Upper lobe of left lung (tissue), 6 donors: ENCODE measurements around the gene CACFD1. TPM values are rescaled to one million over a fixed set of nuclear protein-coding genes. Genes with fewer than 3 reads are reported as not detected.
A peak's percentile ranks its signal among the peaks of the same experiment; 100 is the strongest.
"Not testable (repeated sequence)": the region's sequence is repeated elsewhere in the genome, so short reads cannot be mapped to it uniquely, and the experiment has no call there.

Source experiments
- ATAC-seq, 2 donors: fragments of 200-7000 bp; cut with Tn5 transposase; one replicate each; pipeline ENCODE4 v1.9.1; 2022; ENCODE audit warnings: mild to moderate bottlenecking in 2 of 2, moderate library complexity in 2 of 2; ENCODE audit not compliant: low FRiP score in 2 of 2
- DNase-seq, 2 donors: peaks; one replicate each; pipeline ENCODE4 v3.0.0-alpha.2; 2019 to 2020
- H3K27ac ChIP-seq, 4 donors: fragments of 200-600 bp; sonication (generic); one replicate each; pipeline ENCODE4 v1.5.1; 2016 to 2019
- H3K27me3 ChIP-seq, 4 donors: fragments of 200-600 bp; sonication (generic); one replicate each; pipeline ENCODE4 v1.5.1; 2017 to 2019
- H3K36me3 ChIP-seq, 4 donors: fragments of 200-600 bp; sonication (generic); one replicate each; pipeline ENCODE4 v1.5.1; 2016 to 2019
- H3K4me1 ChIP-seq, 4 donors: fragments of 200-600 bp; sonication (generic); one replicate each; pipeline ENCODE4 v1.5.1; 2018 to 2019
- H3K4me3 ChIP-seq, 4 donors: fragments of 200-600 bp; sonication (generic); one replicate each; pipeline ENCODE4 v1.5.1; 2017 to 2019; ENCODE audit warnings: mild to moderate bottlenecking in 2 of 4, moderate library complexity in 1 of 4
- H3K9me3 ChIP-seq, 4 donors: fragments of 200-600 bp; sonication (generic); one replicate each; pipeline ENCODE4 v1.5.1; 2018 to 2019
- EP300 ChIP-seq, 4 donors: sonication (generic); formaldehyde crosslinking; IDR thresholded peaks; one replicate each; pipeline ENCODE4 v1.5.1; 2017; ENCODE audit warnings: antibody characterized with exemption in 4 of 4, control low read depth in 2 of 4
- POLR2A ChIP-seq, 4 donors: fragments of 450-650 bp; IDR thresholded peaks; one replicate each; pipeline ENCODE4 v1.5.1; 2016 to 2017; ENCODE audit warnings: antibody characterized with exemption in 4 of 4, mild to moderate bottlenecking in 2 of 4
- POLR2AphosphoS5 ChIP-seq, 2 donors: sonication (generic); formaldehyde crosslinking; IDR thresholded peaks; one replicate each; pipeline ENCODE4 v1.5.1; 2017; ENCODE audit warnings: antibody characterized with exemption in 2 of 2
- WGBS, 2 donors: methylation state at CpG; one replicate each; pipeline ENCODE4 v1.1.5; 2017 to 2018; 5-methylcytosine and 5-hydroxymethylcytosine counted together
- total RNA-seq, 6 donors: library from RNA; depleted of rRNA in 4 of 6; stranded (reverse); fragments of >200 nt in 4 of 6; gene quantifications; one replicate each; pipeline versions ENCODE4 v1.1.0 to v1.2.1, GENCODE V29; 2016 to 2021
- TF ChIP-seq, protein P1 (sequence below), 6 experiments: fragments of 450-650 bp in 4 of 6; fragments of 200-600 bp in 2 of 6; sonication (generic) in 2 of 6; IDR thresholded peaks; one replicate each; pipeline ENCODE4 v1.5.1; 2016 to 2019; ENCODE audit warnings: antibody characterized with exemption in 6 of 6
- donor health status: DM: no; HTN: no; CAD: no; lungs with moderate emphysema.
- donor health status: DM: no; HTN: yes; CAD: no; lungs with severe emphysema.

Gene CACFD1
- total RNA-seq, 6 donors from 2014 or later, result 31.1 to 52.8 (median 38.5) TPM

DNA sequence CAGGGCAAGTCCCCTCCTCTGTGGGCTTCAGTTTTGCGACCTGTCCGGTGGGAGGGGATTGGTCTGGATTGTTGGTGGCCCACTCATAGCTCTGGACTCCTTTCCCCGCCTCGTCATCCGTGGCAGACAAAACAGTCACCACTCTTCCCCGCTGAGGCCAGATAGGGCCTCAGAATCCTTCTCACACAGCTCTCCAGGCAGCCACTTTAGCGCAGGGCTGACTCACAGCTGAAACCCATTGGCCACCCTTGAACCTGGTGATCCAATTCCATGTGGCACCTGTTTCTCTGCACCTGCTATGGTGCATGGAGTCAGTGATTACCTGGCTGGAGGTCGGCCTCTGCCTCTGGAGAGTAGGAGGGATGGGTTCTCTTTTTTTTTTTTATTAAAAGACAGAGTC, 15.8 kb upstream of the CACFD1 start:
- no peak overlapping the region for H3K27ac ChIP-seq
- ATAC-seq (no peak), DNase-seq (no peak)
- WGBS, 2 donors, result 74 to 92% methylated on average over 8 of the region's 8 CpGs
- H3K27me3 ChIP-seq, result no peaks in the 10 kb centered on the region
- TF ChIP-seq POLR2A (IDR thresholded peaks at IDR 0.05), result no peak
- TF ChIP-seq POLR2AphosphoS5 (IDR thresholded peaks at IDR 0.05), result no peak
- TF ChIP-seq, protein P1, sequence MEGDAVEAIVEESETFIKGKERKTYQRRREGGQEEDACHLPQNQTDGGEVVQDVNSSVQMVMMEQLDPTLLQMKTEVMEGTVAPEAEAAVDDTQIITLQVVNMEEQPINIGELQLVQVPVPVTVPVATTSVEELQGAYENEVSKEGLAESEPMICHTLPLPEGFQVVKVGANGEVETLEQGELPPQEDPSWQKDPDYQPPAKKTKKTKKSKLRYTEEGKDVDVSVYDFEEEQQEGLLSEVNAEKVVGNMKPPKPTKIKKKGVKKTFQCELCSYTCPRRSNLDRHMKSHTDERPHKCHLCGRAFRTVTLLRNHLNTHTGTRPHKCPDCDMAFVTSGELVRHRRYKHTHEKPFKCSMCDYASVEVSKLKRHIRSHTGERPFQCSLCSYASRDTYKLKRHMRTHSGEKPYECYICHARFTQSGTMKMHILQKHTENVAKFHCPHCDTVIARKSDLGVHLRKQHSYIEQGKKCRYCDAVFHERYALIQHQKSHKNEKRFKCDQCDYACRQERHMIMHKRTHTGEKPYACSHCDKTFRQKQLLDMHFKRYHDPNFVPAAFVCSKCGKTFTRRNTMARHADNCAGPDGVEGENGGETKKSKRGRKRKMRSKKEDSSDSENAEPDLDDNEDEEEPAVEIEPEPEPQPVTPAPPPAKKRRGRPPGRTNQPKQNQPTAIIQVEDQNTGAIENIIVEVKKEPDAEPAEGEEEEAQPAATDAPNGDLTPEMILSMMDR (IDR thresholded peaks at IDR 0.05), result no peak
- TF ChIP-seq EP300 (IDR thresholded peaks at IDR 0.05), result no peak
- H3K9me3 ChIP-seq, result no peaks in the 10 kb centered on the region
- no peaks in the 10 kb centered on the region for H3K36me3 ChIP-seq
- no peaks in the 10 kb centered on the region for H3K4me1 ChIP-seq
- H3K4me3 ChIP-seq, result no peak overlapping the region

DNA sequence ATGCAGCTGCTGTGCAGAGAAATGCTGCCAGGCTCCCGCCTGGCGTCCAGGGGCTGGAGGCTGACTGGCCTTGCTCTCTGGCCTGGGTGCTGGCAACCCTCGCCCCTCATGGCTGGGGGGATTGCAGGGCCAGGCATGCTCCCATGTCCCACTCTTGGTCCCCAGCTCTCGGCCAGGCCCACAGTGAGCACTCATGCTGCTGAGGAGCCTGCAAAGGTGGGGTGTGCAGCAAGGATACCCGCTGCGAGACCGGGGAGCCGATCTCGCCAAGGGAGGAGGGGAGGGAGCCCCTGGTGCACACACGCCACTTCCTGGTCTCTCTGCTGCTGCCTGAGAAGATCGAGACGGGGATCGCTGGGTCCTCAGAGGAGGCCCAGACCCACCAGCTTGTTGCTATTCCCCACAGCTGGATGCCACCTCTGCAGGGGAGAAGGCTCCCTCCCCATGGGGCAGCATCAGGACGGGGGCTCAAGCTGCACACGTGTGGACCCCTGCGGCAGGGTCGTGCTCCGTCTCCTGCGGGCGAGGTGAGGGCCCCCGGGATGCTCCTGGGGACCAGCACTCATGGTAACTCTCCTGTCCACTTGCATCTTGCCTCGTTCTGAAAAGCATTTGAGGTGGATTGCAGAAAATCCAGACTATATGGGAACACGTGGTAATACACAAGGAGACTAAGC, 14.3 kb upstream of the CACFD1 start:
- TF ChIP-seq, protein P1 (IDR thresholded peaks at IDR 0.05), result no peak
- TF ChIP-seq EP300 (IDR thresholded peaks at IDR 0.05) (no peak), POLR2A (IDR thresholded peaks at IDR 0.05) (no peak), POLR2AphosphoS5 (IDR thresholded peaks at IDR 0.05) (no peak)
- 83% methylated on average over 12 to 20 of the region's 23 CpGs for WGBS, 2 donors
- ATAC-seq, result no peak
- Histone ChIP-seq H3K27me3 (no peaks in the 10 kb centered on the region), H3K36me3 (no peaks in the 10 kb centered on the region), H3K4me1 (no peaks in the 10 kb centered on the region), H3K9me3 (no peaks in the 10 kb centered on the region), H3K4me3 (no peak overlapping the region), H3K27ac (no peak overlapping the region)
- DNase-seq, result no peak

DNA sequence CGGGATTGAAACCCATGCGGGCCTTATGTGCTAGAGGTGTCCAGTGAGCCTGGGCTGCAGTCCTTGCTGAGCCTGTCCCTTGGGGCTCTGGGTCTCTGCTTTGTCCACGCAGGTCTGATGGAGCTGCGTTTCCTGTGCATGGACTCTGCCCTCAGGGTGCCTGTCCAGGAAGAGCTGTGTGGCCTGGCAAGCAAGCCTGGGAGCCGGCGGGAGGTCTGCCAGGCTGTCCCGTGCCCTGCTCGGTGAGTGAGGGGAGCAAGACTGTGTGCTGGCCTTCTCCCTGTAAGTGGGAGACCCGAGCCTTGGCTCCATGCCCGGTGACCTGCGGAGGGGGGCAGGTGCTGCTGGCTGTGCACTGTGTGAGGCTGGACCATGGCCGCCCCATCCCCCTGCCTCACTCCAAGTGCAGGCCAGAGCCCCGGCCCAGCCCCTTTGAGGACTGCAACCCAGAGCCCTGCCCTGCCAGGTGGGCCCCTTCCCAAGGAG, 11.2 kb upstream of the CACFD1 start:
- 78% methylated on average over 13 of the region's 13 CpGs; no CpG with 5 or more reads in 1 of the 2 donors for WGBS, 2 donors
- Histone ChIP-seq H3K4me3 (no peak overlapping the region), H3K9me3 (no peaks in the 10 kb centered on the region), H3K36me3 (no peaks in the 10 kb centered on the region), H3K27me3 (no peaks in the 10 kb centered on the region), H3K27ac (no peak overlapping the region), H3K4me1 (no peaks in the 10 kb centered on the region)
- no peak for TF ChIP-seq POLR2AphosphoS5 (IDR thresholded peaks at IDR 0.05)
- TF ChIP-seq, protein P1 (IDR thresholded peaks at IDR 0.05), result no peak
- TF ChIP-seq EP300 (IDR thresholded peaks at IDR 0.05), result no peak
- no peak for TF ChIP-seq POLR2A (IDR thresholded peaks at IDR 0.05)
- no peak for ATAC-seq
- no peak for DNase-seq

DNA sequence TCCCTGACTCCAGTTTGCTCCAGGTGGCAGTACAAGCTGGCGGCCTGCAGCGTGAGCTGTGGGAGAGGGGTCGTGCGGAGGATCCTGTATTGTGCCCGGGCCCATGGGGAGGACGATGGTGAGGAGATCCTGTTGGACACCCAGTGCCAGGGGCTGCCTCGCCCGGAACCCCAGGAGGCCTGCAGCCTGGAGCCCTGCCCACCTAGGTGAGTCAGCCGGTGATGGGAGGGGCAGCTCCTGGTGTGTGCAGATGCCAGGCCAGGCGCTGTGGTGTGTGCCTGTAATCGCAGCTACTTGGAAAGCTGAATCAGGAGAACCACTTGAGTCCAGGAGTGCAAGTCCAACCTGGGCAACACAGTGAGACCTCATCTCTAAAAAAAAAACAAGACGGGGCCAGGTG, 10.0 kb upstream of the CACFD1 start:
- no peaks in the 10 kb centered on the region for H3K36me3 ChIP-seq
- H3K27me3 ChIP-seq, result no peaks in the 10 kb centered on the region
- H3K4me3 ChIP-seq, result no peak overlapping the region
- ATAC-seq (peak in 1 of 2 donors; percentile 82), DNase-seq (peak in 1 of 2 donors; percentile 80)
- WGBS, 2 donors, result 84 to 86% methylated on average over 8 to 12 of the region's 12 CpGs
- H3K4me1 ChIP-seq, result no peaks in the 10 kb centered on the region
- no peaks in the 10 kb centered on the region for H3K9me3 ChIP-seq
- H3K27ac ChIP-seq, result no peak overlapping the region
- TF ChIP-seq EP300 (IDR thresholded peaks at IDR 0.05) (no peak), POLR2A (IDR thresholded peaks at IDR 0.05) (no peak), POLR2AphosphoS5 (IDR thresholded peaks at IDR 0.05) (no peak)
- TF ChIP-seq, protein P1 (IDR thresholded peaks at IDR 0.05), result no peak

DNA sequence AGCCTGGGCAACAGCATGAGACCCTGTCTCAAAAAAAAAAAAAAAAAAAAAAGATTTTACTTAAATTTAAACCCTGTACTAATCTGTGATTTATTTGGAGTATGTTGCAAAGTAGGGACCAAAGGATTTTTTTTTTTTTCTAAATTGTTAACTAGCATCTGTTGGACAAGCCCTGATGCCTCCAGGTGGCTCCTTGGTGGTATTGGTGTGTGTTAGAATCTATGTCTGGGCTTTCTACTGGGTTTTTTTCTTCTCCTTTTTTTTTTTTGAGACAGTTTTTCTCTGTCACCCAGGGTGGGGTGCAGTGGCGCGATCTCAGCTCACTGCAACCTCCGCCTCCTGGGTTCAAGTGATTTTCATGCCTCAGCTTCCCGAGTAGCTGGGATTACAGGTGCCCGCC, 7.9 kb upstream of the CACFD1 start:
- H3K36me3 ChIP-seq, ATAC-seq, DNase-seq, H3K27me3 ChIP-seq, H3K4me1 ChIP-seq, H3K27ac ChIP-seq, H3K9me3 ChIP-seq, H3K4me3 ChIP-seq: not testable (repeated sequence)
- 92 to 98% methylated on average over 5 of the region's 5 CpGs for whole genome bisulfite sequencing, 2 donors
